Liver (tissue), 3 donors: ENCODE results near the gene RFFL.

ENCODE experiments used
- ATF3 ChIP-seq: IDR thresholded peaks from 2 replicates; pipeline ENCODE4 v1.6.1; 2016; ENCODE audit warnings: antibody characterized with exemption
- CTCF ChIP-seq: fragments of 150-350 bp; IDR thresholded peaks from 2 replicates; pipeline ENCODE4 v1.5.1; 2017; ENCODE audit warnings: improper control_type of control experiment, low read depth, low read length; ENCODE audit not compliant: missing input control
- EGR1 ChIP-seq, 2 donors: IDR thresholded peaks; 2 replicates each; pipeline ENCODE4 v1.6.1; 2016 to 2018; ENCODE audit warnings: antibody characterized with exemption in 2 of 2, low read depth in 2 of 2
- FOXA2 ChIP-seq: IDR thresholded peaks from 2 replicates; pipeline ENCODE4 v1.6.1; 2016; ENCODE audit warnings: antibody characterized with exemption
- JUND ChIP-seq, 2 donors: IDR thresholded peaks; 2 replicates each; pipeline ENCODE4 v1.6.1; 2016; ENCODE audit warnings: antibody characterized with exemption in 2 of 2
- MAX ChIP-seq: IDR thresholded peaks from 2 replicates; pipeline ENCODE4 v1.6.1; 2016; ENCODE audit warnings: antibody characterized with exemption
- NR2F2 ChIP-seq: IDR thresholded peaks from 2 replicates; pipeline ENCODE4 v1.6.1; 2016; ENCODE audit warnings: antibody characterized with exemption
- RAD21 ChIP-seq, 2 donors: IDR thresholded peaks; 2 replicates each; pipeline ENCODE4 v1.6.1; 2016; ENCODE audit warnings: antibody characterized with exemption in 2 of 2, mild to moderate bottlenecking in 2 of 2
- REST ChIP-seq: IDR thresholded peaks from 2 replicates; pipeline ENCODE4 v1.6.1; 2016; ENCODE audit warnings: antibody characterized with exemption, mild to moderate bottlenecking
- RXRA ChIP-seq, 2 donors: IDR thresholded peaks; 2 replicates each; pipeline ENCODE4 v1.6.1; 2017 to 2018; ENCODE audit warnings: antibody characterized with exemption in 2 of 2, mild to moderate bottlenecking in 1 of 2
- TAF1 ChIP-seq: conservative IDR thresholded peaks from 2 replicates; pipeline ENCODE4 v1.6.1; 2016; ENCODE audit warnings: antibody characterized with exemption, mild to moderate bottlenecking
- YY1 ChIP-seq: IDR thresholded peaks from 2 replicates; pipeline ENCODE4 v1.6.1; 2016; ENCODE audit warnings: antibody characterized with exemption, mild to moderate bottlenecking
- ZBTB33 ChIP-seq: IDR thresholded peaks from 2 replicates; pipeline ENCODE4 v1.6.1; 2016; ENCODE audit warnings: antibody characterized with exemption
- donor health status: healthy.
- donor health status: healthy.

- no peak for TF ChIP-seq FOXA2
- TF ChIP-seq CTCF: no peak
- no peak for TF ChIP-seq REST
- no peak for TF ChIP-seq MAX
- TF ChIP-seq RAD21 (IDR thresholded peaks at IDR 0.05): no peak
- TF ChIP-seq ATF3: no peak
- no peak for TF ChIP-seq YY1
- no peak for TF ChIP-seq RXRA (IDR thresholded peaks at IDR 0.05)
- no peak for TF ChIP-seq EGR1 (IDR thresholded peaks at IDR 0.05; ENCODE audit: low read depth in 2 of 2)
- TF ChIP-seq TAF1: no peak
- TF ChIP-seq ZBTB33: no peak
- TF ChIP-seq NR2F2: no peak
- TF ChIP-seq JUND (IDR thresholded peaks at IDR 0.05): no peak
These were observed 38.2 kb upstream of the RFFL start for GRCh38 chr17:35101725-35102124.
